ENCODE measurements around the gene SDHA. TPM values are rescaled to one million over a fixed set of nuclear protein-coding genes. Genes with fewer than 3 reads are reported as not detected.

The SDHA gene
- total and polyA plus RNA-seq, 11 donors, result 276 to 861 (median 727) TPM

GRCh38 chr5:189976-190365 lies 28.1 kb upstream of the SDHA start:
- peak overlapping the region; percentile 40 to 97 (median 92) for H3K27ac ChIP-seq
- no peak for ATAC-seq
- H3K4me1 ChIP-seq, result peaks cover 0 to 50% (median 23%) of the 10 kb centered on the region in 12 donors
- H3K9me3 ChIP-seq, result no peaks in the 10 kb centered on the region
- DNase-seq, result no peak
- peaks cover 0 to 12% (median 0%) of the 10 kb centered on the region in 9 donors for H3K27me3 ChIP-seq
- TF ChIP-seq CTCF (IDR thresholded peaks at IDR 0.05), result no peak
- no peak for TF ChIP-seq POLR2A (IDR thresholded peaks at IDR 0.05)
- H3K4me3 ChIP-seq, result no peak overlapping the region
- H3K36me3 ChIP-seq, result peaks cover 0 to 4% (median 0%) of the 10 kb centered on the region in 9 donors
- intact Hi-C loops (cut with DNase I), result loop anchor here in 3 of 10 donors (1.0 to 2.0 kb wide), 2 partner anchors 29 to 31 kb away; partner anchors contain the start of genes CCDC127 (in 2 of the 3) and SDHA (in 2 of the 3)
- WGBS, 4 donors, result 35 to 45% (median 43%) methylated on average over 11 of the region's 11 CpGs

- Histone ChIP-seq H3K36me3 (peaks cover 0 to 7% (median 0%) of the 10 kb centered on the region in 9 donors), H3K27me3 (peaks cover 0 to 12% (median 0%) of the 10 kb centered on the region in 9 donors), H3K27ac (peak overlapping the region; percentile 71 to 97 (median 92)), H3K9me3 (no peaks in the 10 kb centered on the region), H3K4me1 (peaks cover 0 to 55% (median 24%) of the 10 kb centered on the region in 12 donors), H3K4me3 (peak overlapping the region in 7 of 12 donors; percentile 14 to 55 (median 34))
- no peak for TF ChIP-seq POLR2A (IDR thresholded peaks at IDR 0.05)
- no peak for TF ChIP-seq CTCF (IDR thresholded peaks at IDR 0.05)
- intact Hi-C loops (cut with DNase I), result loop anchor here in 2 of 10 donors (1.0 to 2.0 kb wide), 2 partner anchors 28 kb away; partner anchors contain the start of genes CCDC127 (in 2 of the 2) and SDHA (in 2 of the 2)
- ATAC-seq (peak in 3 of 4 donors; percentile 0 to 12 (median 1)), DNase-seq (no peak)
- WGBS, 4 donors, result 34 to 43% (median 35%) methylated on average over 15 to 16 of the region's 16 CpGs
These were observed 27.6 kb upstream of the SDHA start for GRCh38 chr5:190366-191035.

GRCh38 chr5:191036-191948 lies 26.8 kb upstream of the SDHA start, which contains the start of gene LRRC14B:
LRRC14B (plus strand) TSS chr5:191495; CDS start chr5:191539, 44 bp downstream.
- Histone ChIP-seq H3K4me3 (peak within 1 kb of the TSS in 11 of 12 donors; percentile 3 to 55 (median 44)), H3K36me3 (peaks cover 0 to 15% (median 0%) of the 10 kb centered on the region in 9 donors), H3K4me1 (peaks cover 0 to 62% (median 27%) of the 10 kb centered on the region in 12 donors), H3K9me3 (no peaks in the 10 kb centered on the region), H3K27me3 (peaks cover 0 to 12% (median 0%) of the 10 kb centered on the region in 9 donors), H3K27ac (peak within 1 kb of the TSS; percentile 76 to 97 (median 92))
- ATAC-seq (peak; percentile 73 to 78 (median 78)), DNase-seq (peak; percentile 79 to 92 (median 85))
- WGBS, 4 donors, result 10 to 21% (median 18%) methylated on average over 17 to 56 of the region's 56 CpGs
- TF ChIP-seq CTCF (IDR thresholded peaks at IDR 0.05) (peak in 1 of 12 donors; percentile 3), POLR2A (IDR thresholded peaks at IDR 0.05) (peak in 1 of 2 donors; percentile 57)
- intact Hi-C loops (cut with DNase I), result loop anchor here in 2 of 10 donors (1.0 to 2.0 kb wide), 2 partner anchors 27 to 28 kb away; partner anchors contain the start of genes CCDC127 (in 2 of the 2) and SDHA (in 2 of the 2)

Measured in heart left ventricle (tissue), 16 donors.